ENCODE measurements around the gene ACP1. TPM values are rescaled to one million over a fixed set of nuclear protein-coding genes. Genes with fewer than 3 reads are reported as not detected.

The ACP1 gene
- total RNA-seq, 4 donors from 2014 or later, result 58.8 to 139 (median 88.6) TPM

DNA sequence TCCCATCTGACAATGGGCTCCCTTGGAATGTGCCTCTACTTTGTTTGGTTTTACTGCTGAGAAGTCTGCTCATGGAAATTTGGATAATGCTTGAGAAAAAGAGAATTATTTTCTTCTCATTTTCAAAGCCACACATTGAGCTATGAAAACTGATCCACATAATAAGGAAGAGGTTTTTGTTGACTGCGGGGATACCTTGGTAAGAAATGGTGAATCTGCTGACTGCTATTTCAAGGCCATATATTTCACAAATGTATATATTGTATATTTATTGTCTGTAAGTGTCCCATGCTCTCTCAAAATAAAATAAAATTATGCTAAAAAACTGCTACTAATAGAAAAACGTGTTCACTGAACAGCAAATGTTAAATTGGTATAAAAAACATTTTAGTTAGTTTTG is 16.0 kb upstream of the ACP1 start:
- Histone ChIP-seq H3K36me3 (no peaks in the 10 kb centered on the region), H3K9me3 (no peaks in the 10 kb centered on the region), H3K4me1 (no peaks in the 10 kb centered on the region), H3K27ac (no peak overlapping the region), H3K27me3 (no peaks in the 10 kb centered on the region), H3K4me3 (no peak overlapping the region)
- no peak for TF ChIP-seq POLR2A (IDR thresholded peaks at IDR 0.05)
- TF ChIP-seq, protein P1, sequence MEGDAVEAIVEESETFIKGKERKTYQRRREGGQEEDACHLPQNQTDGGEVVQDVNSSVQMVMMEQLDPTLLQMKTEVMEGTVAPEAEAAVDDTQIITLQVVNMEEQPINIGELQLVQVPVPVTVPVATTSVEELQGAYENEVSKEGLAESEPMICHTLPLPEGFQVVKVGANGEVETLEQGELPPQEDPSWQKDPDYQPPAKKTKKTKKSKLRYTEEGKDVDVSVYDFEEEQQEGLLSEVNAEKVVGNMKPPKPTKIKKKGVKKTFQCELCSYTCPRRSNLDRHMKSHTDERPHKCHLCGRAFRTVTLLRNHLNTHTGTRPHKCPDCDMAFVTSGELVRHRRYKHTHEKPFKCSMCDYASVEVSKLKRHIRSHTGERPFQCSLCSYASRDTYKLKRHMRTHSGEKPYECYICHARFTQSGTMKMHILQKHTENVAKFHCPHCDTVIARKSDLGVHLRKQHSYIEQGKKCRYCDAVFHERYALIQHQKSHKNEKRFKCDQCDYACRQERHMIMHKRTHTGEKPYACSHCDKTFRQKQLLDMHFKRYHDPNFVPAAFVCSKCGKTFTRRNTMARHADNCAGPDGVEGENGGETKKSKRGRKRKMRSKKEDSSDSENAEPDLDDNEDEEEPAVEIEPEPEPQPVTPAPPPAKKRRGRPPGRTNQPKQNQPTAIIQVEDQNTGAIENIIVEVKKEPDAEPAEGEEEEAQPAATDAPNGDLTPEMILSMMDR (IDR thresholded peaks at IDR 0.05), result no peak
- intact Hi-C loops (cut with DNase I; ENCODE audit: low total_unique reads), result no loop called here
- no peak for DNase-seq

DNA sequence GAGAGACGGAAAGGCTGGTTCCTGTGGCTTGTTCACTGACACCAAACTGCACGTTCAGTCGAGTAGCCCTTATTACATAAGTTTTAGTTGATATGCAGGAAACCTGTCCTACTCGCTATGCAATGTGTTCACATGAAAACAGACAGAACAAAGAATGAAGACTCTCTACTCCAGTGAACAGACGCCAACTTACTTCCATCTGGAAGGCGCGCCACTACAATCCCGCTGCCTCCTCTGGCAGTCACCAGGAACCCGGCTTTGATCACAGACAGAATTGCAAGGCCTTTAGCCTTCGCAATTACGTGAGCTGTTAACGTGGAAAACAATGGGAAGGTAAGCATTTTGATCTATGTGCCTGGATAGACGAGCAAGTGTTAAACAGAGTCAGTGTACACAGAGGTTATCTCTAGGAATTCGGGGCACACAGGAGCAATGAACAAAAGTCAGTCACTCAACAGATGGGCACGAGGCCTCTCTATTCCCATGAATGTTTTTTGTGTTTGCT is 15.2 kb upstream of the ACP1 start:
- H3K4me1 ChIP-seq, result no peaks in the 10 kb centered on the region
- H3K27me3 ChIP-seq, result no peaks in the 10 kb centered on the region
- intact Hi-C loops (cut with DNase I; ENCODE audit: low total_unique reads), result no loop called here
- TF ChIP-seq, protein P1 (IDR thresholded peaks at IDR 0.05), result no peak
- no peak for TF ChIP-seq POLR2A (IDR thresholded peaks at IDR 0.05)
- H3K27ac ChIP-seq, result no peak overlapping the region
- H3K4me3 ChIP-seq, result no peak overlapping the region
- no peaks in the 10 kb centered on the region for H3K36me3 ChIP-seq
- H3K9me3 ChIP-seq, result no peaks in the 10 kb centered on the region
- no peak for DNase-seq

DNA sequence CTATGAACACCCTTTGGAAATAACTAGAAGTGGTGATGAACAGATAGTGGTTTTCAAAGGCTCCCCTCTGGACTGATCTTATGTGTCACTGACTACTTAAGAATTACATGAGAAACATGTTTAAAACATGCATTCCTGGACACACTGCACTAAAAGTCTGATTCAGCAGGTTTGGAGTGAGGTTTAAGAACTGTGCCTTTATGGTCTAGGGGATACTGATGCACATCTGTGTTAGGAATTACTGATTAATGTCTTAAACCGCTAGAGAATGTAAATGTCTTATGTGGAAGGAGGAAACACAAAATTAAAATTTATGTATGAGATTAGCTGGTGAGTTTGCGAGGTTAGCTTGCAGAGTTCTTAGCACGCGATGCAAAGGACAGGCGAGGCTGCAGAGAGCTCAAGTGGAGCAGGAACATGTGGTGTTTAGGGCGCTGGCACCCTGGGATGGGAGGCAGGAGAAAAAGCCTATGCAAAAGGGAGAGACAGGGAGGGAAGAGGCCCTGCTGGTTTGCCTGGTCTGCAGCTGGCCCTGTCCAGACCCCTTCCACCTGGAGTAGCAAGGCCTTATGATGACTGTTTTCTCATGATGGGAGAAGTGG is 12.6 kb upstream of the ACP1 start:
- Histone ChIP-seq H3K4me1 (no peaks in the 10 kb centered on the region), H3K36me3 (no peaks in the 10 kb centered on the region), H3K9me3 (no peaks in the 10 kb centered on the region), H3K27ac (no peak overlapping the region), H3K4me3 (no peak overlapping the region), H3K27me3 (no peaks in the 10 kb centered on the region)
- intact Hi-C loops (cut with DNase I; ENCODE audit: low total_unique reads), result no loop called here
- no peak for DNase-seq
- TF ChIP-seq, protein P1 (IDR thresholded peaks at IDR 0.05), result no peak
- TF ChIP-seq POLR2A (IDR thresholded peaks at IDR 0.05), result no peak

- no peak overlapping the region for H3K4me3 ChIP-seq
- DNase-seq, result no peak
- H3K27ac ChIP-seq, result no peak overlapping the region
- no peaks in the 10 kb centered on the region for H3K36me3 ChIP-seq
- no peaks in the 10 kb centered on the region for H3K27me3 ChIP-seq
- no peaks in the 10 kb centered on the region for H3K9me3 ChIP-seq
- TF ChIP-seq POLR2A (IDR thresholded peaks at IDR 0.05), result no peak
- TF ChIP-seq, protein P1 (IDR thresholded peaks at IDR 0.05), result no peak
- intact Hi-C loops (cut with DNase I; ENCODE audit: low total_unique reads), result no loop called here
- H3K4me1 ChIP-seq, result no peaks in the 10 kb centered on the region
Observed at GRCh38 chr2:253202-253638, 11.5 kb upstream of the ACP1 start.

DNA sequence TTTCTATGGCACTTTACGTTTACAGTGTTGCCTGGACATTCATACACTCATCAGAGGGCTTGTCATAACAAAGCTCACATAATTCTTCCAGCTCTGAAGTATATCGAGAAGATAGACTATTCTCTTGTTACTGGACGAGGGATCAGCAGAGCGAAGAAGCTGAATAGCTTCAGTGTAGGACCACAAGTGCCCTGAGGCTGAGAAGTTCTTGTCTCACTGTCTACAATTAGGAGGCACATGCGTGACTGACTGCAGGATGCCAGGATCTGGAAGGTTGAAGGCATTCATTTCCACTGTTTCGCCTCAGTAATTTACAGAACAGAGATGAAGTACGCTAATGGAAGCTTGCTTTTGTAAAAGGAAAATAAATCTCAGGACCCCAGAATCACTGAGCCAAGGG is 10.5 kb upstream of the ACP1 start:
- TF ChIP-seq POLR2A (IDR thresholded peaks at IDR 0.05), result no peak
- TF ChIP-seq, protein P1 (IDR thresholded peaks at IDR 0.05), result no peak
- Histone ChIP-seq H3K36me3 (no peaks in the 10 kb centered on the region), H3K27ac (no peak overlapping the region), H3K9me3 (no peaks in the 10 kb centered on the region), H3K4me3 (no peak overlapping the region), H3K4me1 (no peaks in the 10 kb centered on the region), H3K27me3 (no peaks in the 10 kb centered on the region)
- DNase-seq, result no peak
- intact Hi-C loops (cut with DNase I; ENCODE audit: low total_unique reads), result no loop called here

Data from uterus (tissue), 4 donors.